Kidney glomerular epithelial cell (primary cell): ENCODE measurements around the gene BICC1.
A peak's percentile ranks its signal among the peaks of the same experiment; 100 is the strongest.

Experiments used
- DNase-seq: peaks from one replicate; lab custom pipeline; 2025; lab: John Stamatoyannopoulos, UW

Gene BICC1, protein sequence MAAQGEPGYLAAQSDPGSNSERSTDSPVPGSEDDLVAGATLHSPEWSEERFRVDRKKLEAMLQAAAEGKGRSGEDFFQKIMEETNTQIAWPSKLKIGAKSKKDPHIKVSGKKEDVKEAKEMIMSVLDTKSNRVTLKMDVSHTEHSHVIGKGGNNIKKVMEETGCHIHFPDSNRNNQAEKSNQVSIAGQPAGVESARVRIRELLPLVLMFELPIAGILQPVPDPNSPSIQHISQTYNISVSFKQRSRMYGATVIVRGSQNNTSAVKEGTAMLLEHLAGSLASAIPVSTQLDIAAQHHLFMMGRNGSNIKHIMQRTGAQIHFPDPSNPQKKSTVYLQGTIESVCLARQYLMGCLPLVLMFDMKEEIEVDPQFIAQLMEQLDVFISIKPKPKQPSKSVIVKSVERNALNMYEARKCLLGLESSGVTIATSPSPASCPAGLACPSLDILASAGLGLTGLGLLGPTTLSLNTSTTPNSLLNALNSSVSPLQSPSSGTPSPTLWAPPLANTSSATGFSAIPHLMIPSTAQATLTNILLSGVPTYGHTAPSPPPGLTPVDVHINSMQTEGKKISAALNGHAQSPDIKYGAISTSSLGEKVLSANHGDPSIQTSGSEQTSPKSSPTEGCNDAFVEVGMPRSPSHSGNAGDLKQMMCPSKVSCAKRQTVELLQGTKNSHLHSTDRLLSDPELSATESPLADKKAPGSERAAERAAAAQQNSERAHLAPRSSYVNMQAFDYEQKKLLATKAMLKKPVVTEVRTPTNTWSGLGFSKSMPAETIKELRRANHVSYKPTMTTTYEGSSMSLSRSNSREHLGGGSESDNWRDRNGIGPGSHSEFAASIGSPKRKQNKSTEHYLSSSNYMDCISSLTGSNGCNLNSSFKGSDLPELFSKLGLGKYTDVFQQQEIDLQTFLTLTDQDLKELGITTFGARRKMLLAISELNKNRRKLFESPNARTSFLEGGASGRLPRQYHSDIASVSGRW

GRCh38 chr10:58512491-58513187, at the start of gene BICC1:
Gene BICC1, plus strand, starts transcription at chr10:58512872. Its CDS starts 272 bp downstream, at chr10:58513144.
- DNase-seq = peak; percentile 72

DNA sequence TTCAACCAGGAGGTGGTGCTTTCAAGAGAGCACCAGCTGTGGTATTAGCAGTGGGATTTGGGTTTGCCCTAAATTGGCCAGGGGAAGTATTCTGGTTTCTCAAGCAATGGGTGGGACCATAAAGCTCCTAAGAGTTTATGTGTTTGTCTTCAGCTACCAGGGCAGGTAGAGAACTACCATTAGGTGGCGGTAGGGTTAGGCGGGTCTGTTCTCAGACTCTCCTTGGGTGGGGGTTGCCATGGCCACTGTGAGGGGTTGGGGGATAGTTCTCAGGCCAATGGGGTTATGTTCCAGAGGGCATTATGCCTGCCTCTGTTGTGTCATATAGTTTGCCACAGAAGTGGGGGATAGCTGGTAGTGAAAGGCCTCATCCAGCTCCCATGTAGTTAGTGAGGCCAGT, 47.7 kb upstream of the BICC1 start:
- DNase-seq = no peak

DNA sequence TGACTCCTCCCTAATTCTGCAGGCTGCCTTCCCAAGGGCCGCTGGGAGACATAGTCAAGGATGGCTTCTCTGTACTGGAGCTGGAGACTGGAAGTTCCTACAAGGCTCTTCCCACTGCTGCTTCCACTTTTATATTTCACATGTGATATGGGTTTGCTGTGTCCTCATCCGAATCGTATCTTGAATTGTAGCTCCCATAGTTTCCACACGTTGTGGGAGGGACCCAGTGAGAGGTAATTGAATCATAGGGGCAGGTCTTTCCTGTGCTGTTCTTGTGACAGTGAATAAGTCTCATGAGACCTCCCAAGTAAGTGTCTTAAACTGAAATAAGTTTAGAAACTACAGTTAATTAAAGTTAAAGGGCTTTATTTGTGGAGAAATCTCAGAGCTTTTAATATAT, 47.0 kb upstream of the BICC1 start:
- DNase-seq = peak; percentile 28

DNA sequence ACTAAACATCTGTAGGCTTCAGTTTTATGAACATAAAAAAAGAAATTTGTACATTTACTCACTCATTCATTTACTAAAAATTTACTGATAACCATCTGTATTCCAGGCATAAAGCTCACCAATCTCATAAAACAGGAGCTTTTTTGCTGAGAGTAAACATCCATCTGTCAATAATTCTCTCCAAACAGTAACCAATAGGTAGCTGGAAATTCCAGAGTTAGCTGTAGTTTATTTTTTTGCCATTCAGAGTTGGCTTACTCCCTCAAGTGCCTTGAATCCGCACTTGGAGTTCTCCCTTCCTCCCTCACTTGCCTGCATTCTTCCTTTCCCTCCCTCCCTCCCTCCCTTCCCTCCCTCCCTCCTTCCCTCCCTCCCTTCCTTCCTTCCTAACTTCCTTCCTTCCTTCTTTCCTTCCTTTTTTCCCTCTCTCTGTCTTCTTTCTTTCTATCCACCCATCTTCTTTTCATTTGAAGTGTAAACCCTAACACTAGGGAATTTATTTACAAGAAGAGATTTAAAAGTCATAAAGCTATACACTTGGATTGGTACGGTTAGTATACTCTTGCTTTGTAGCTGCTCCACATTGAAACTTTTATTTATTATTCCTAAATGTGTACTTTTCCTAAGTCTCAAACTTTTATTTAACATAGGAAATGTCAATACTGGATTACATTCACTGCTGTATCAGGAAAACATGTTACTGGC, 44.6 kb upstream of the BICC1 start:
- DNase-seq = peak; percentile 80

GRCh38 chr10:58473976-58474375, 38.7 kb upstream of the BICC1 start:
- no peak for DNase-seq

DNA sequence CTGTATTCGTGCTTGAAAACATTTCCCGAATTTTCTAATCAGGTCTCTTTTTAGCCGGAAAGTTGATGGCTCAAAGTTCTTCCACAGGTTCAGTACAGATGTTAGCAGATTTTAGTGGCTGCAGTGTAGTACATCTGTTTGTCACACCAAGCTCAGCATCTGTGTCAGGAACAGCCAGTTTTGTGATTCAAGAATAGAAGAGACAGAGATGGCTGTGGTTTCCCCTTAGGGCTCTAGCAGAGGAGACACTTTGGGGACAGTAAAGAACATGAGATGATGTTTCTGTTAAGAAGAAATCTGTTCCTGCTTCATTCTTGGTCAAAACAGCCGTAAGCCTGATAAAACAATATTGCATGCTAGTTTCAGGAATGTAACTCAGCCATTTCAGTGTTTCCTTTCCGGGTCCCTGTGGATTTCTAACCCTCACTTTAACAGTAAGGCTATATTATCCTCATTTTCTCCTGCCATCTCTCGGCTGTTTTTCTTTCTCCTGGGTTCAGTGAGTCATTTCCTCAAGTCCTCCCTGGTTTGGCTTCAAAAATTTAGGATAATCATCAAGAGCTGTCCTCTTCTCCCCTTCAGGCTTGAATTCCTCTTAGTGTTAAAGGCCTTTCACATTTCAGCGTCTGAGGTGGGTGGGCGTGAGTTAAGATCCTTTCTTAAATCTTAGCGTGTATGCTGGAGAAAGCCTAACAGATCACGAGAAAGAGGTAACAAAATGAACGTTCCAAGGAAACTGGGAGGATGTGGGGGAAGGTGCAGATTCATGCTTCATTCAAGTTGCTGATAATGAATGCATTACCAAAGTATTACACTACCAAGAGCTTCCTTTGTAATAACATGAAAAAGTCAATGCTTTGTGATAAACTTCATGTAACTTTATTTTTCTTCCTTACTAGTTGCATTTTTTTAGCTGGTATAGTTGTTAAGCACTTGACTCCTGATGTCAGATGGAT, 37.1 kb upstream of the BICC1 start:
- DNase-seq = peak; percentile 90

- no peak for DNase-seq
These were observed 35.5 kb upstream of the BICC1 start for GRCh38 chr10:58477122-58477521.

DNA sequence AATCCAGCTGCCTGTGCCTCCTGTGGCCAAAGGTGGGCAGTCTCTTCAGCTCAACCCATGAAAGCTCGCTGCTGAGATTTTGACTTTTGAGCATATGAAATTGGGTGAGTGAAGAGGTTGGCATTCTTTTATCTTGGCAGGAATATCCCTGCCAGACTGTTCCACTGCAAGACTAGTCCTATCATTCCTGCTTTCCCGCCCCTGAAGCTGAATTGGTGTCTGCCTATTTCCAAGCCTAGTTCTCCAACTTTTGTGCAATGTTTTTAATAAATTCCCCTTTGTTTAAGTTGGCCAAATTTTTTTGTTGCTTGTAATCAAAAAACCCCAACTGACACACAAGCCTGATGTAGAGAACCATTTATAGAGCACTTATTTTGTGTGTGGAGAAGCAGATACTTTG, 34.8 kb upstream of the BICC1 start:
- DNase-seq = no peak

DNA sequence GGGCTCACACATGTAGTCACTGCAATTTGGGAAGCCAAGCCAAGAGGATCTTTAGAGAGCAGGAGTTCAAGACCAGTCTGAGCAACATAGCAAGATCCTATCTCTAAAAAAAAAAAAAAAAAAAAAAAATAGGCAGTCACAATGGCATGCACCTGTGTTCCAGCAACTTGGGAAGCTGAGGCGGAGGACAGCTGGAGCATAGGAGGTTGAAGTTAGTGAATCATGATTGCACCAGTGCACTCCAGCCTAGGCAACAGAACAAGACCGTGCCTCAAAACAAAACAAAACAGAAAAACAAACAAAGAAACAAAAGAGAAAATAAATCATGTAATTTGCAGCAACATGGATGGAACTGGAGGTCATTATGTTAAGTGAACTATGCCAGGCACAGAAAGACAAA, 33.6 kb upstream of the BICC1 start:
- DNase-seq = no peak

DNA sequence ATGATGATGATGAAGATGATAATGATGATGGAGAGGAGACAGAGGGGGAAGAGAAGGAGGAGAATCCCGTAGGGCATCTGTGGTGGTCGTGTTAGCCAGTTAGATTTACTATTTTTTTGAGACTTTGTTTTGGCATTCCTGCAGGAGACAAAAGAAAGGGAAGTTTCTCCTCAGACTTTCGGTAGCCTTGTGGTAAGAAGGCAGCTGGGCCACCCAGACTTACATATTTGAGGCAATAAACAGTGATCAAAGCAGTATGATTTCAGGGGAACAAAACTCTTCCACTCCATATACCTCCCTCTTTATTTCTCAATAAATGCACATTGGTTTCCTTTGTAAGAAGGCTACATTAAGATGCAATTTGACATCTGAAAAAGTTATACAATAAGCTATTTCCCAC, 32.4 kb upstream of the BICC1 start:
- DNase-seq = no peak

GRCh38 chr10:58481569-58482109, 31.0 kb upstream of the BICC1 start:
- DNase-seq = no peak

GRCh38 chr10:58486821-58487220, 25.9 kb upstream of the BICC1 start:
- no peak for DNase-seq

DNA sequence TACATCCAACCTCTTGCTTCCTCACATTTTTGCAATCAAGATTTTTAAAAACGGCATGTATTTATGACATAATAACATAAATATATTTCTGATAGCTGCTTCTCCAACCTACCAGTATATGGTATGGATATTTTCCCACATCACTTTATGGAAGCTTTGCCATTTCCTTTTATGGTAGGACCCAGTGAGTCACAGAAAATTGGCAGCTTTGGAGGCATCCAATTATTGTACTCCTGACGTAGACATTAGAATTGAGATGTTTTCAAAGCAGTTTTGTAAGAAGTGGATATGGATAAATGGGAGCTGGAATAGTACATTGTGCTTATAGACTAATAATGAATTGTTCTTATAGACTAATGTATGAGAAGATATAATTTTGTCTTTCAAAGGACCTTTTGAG, 23.8 kb upstream of the BICC1 start:
- DNase-seq = no peak

- no peak for DNase-seq
These were observed 9.7 kb upstream of the BICC1 start for GRCh38 chr10:58502956-58503355.

GRCh38 chr10:58508316-58508715, 4.4 kb upstream of the BICC1 start:
- DNase-seq = peak; percentile 76

- peak; percentile 71 for DNase-seq
These were observed 744 bp upstream of the BICC1 start for GRCh38 chr10:58511765-58512490.

DNA sequence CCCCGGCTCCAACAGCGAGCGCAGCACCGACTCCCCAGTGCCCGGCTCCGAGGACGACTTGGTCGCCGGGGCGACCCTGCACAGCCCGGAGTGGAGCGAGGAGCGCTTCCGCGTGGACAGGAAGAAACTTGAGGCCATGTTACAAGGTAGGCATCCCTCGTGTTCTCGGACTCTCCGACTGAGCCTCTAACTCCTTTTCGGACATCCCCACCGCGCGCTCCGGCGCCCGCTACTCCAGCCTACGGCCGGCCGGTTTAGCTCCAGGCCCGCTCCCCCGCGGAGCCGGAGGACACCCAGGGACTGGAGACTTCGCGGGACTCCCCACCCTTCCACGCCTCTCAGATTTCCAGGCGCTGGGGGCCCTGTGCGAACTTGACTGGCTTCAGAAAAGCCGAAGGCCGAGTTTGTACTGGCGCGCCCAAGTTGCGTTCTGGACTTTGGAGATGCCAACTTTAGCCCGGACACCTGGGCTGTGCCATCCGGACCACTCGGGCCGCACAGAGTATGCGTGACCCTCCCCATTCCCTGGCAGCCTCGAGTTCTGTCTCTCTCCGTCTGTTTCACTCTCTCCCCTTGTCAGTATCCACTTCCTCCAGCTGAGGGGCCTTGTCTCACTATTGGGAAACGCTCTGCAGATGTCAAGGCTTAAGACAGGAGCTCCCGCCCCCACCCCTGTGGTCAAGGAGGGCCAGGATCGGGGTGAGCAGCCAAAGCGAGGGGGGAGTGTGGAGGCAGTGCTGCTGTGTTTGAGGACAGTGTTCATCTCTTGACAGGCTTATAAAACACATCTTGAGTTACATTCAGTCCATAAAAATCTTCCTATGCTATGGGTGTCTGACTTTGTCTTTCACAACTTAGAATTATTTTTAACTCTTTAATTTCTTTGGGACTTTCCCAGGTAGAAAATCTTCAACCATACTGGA, 777 bp downstream of the BICC1 start:
- DNase-seq = peak; percentile 84

DNA sequence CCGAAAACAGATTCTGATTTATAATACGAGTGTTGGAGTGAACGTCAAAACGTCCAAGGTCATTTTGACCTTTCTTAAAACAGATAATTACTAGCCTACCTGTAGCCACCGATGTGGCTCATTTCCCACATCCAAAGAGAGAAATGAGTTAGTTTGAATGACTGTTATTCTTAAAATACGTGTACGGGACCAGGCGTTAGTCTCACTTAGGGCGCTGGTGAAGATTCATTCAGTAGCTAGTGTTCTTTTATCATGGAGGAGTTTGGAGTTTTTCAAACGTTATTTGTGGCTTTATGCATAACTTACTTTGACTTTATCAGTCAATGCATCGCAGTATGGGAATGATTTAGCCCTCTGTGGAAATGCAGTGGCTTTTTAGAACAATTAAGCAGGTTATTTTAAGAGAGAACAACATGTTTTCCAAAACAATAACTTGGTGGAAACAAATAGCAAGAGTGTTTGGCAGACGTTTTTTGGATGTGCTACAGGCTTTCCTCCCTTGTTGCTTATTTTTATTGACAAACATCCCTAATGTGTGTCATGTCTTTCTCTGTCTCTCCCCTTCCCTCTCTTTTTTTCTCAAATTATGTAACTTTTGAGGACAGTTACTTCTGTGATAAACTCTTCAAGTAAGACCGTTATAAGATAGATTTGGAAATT, 1.6 kb downstream of the BICC1 start:
- DNase-seq = peak; percentile 55
